Uterus (tissue), 4 donors: ENCODE measurements around the gene PRSS36. TPM values are rescaled to one million over a fixed set of nuclear protein-coding genes. Genes with fewer than 3 reads are reported as not detected.

Experiments
- DNase-seq, 2 donors: peaks; one replicate each; pipeline ENCODE4 v3.0.0-alpha.2; 2019 to 2020
- H3K27ac ChIP-seq, 2 donors: fragments of 200-600 bp; sonication (generic); 1 replicate in 1 of 2; 2 replicates in 1 of 2; pipeline ENCODE4 v1.5.1; 2016 to 2018
- H3K27me3 ChIP-seq, 2 donors: fragments of 200-600 bp; sonication (generic); one replicate each; pipeline ENCODE4 v1.5.1; 2018 to 2019; ENCODE audit warnings: control low read depth in 1 of 2
- H3K36me3 ChIP-seq, 2 donors: fragments of 200-600 bp; sonication (generic); one replicate each; pipeline ENCODE4 v1.5.1; 2019; ENCODE audit warnings: control low read depth in 1 of 2
- H3K4me1 ChIP-seq, 2 donors: fragments of 200-600 bp; sonication (generic); one replicate each; pipeline ENCODE4 v1.5.1; 2018 to 2019; ENCODE audit warnings: control low read depth in 1 of 2
- H3K4me3 ChIP-seq, 2 donors: fragments of 200-600 bp; sonication (generic); 1 replicate in 1 of 2; 2 replicates in 1 of 2; pipeline ENCODE4 v1.5.1; 2018 to 2019; ENCODE audit warnings: mild to moderate bottlenecking in 1 of 2
- H3K9me3 ChIP-seq, 2 donors: fragments of 200-600 bp; sonication (generic); one replicate each; pipeline ENCODE4 v1.5.1; 2019; ENCODE audit warnings: control low read depth in 1 of 2
- CTCF ChIP-seq, 4 experiments: fragments of 200-600 bp in 2 of 4; fragments of 450-650 bp in 2 of 4; sonication (generic) in 2 of 4; IDR thresholded peaks; one replicate each; pipeline ENCODE4 v1.5.1; 2016 to 2019; ENCODE audit warnings: antibody characterized with exemption in 4 of 4, mild to moderate bottlenecking in 2 of 4, moderate library complexity in 1 of 4
- POLR2A ChIP-seq, 2 donors: fragments of 450-650 bp; IDR thresholded peaks; one replicate each; pipeline ENCODE4 v1.6.1; 2016; ENCODE audit warnings: antibody characterized with exemption in 2 of 2, mild to moderate bottlenecking in 1 of 2, moderate library complexity in 1 of 2
- intact Hi-C: fragments of 100-400 bp; cut with DNase I; formaldehyde crosslinking; loops from one replicate; pipeline ENCODE4 v1.15.1; 2023; ENCODE audit warnings: low total_unique reads
- total RNA-seq, 4 donors: library from RNA; depleted of rRNA in 3 of 4; stranded (reverse); fragments of >200 nt in 3 of 4; gene quantifications; one replicate each; pipeline versions ENCODE4 v1.1.0 to v1.2.4, GENCODE V29; 2014 to 2023
- donor health status: DM: yes; HTN: yes; CAD: no.

Gene PRSS36
- total RNA-seq, 4 donors from 2014 or later: 0.48 to 0.76 TPM; not detected in 2

GRCh38 chr16:31190061-31190460, 40.2 kb upstream of the PRSS36 start:
- TF ChIP-seq CTCF (IDR thresholded peaks at IDR 0.05) (no peak), POLR2A (IDR thresholded peaks at IDR 0.05) (no peak)
- DNase-seq: no peak
- no peaks in the 10 kb centered on the region for H3K36me3 ChIP-seq

GRCh38 chr16:31189412-31189778, 39.5 kb upstream of the PRSS36 start:
- Histone ChIP-seq H3K36me3 (no peaks in the 10 kb centered on the region), H3K27ac (no peak overlapping the region), H3K4me3 (no peak overlapping the region), H3K4me1 (no peaks in the 10 kb centered on the region), H3K27me3 (no peaks in the 10 kb centered on the region), H3K9me3 (no peaks in the 10 kb centered on the region)
- TF ChIP-seq POLR2A (IDR thresholded peaks at IDR 0.05) (no peak), CTCF (IDR thresholded peaks at IDR 0.05) (no peak)
- intact Hi-C loops: no loop called here
- no peak for DNase-seq

More at GRCh38 chr16:31190061-31190460, 40.2 kb upstream of the PRSS36 start:
- intact Hi-C loops: no loop called here
- Histone ChIP-seq H3K27me3 (no peaks in the 10 kb centered on the region), H3K9me3 (no peaks in the 10 kb centered on the region), H3K4me1 (no peaks in the 10 kb centered on the region), H3K4me3 (no peak overlapping the region), H3K27ac (no peak overlapping the region)

DNA sequence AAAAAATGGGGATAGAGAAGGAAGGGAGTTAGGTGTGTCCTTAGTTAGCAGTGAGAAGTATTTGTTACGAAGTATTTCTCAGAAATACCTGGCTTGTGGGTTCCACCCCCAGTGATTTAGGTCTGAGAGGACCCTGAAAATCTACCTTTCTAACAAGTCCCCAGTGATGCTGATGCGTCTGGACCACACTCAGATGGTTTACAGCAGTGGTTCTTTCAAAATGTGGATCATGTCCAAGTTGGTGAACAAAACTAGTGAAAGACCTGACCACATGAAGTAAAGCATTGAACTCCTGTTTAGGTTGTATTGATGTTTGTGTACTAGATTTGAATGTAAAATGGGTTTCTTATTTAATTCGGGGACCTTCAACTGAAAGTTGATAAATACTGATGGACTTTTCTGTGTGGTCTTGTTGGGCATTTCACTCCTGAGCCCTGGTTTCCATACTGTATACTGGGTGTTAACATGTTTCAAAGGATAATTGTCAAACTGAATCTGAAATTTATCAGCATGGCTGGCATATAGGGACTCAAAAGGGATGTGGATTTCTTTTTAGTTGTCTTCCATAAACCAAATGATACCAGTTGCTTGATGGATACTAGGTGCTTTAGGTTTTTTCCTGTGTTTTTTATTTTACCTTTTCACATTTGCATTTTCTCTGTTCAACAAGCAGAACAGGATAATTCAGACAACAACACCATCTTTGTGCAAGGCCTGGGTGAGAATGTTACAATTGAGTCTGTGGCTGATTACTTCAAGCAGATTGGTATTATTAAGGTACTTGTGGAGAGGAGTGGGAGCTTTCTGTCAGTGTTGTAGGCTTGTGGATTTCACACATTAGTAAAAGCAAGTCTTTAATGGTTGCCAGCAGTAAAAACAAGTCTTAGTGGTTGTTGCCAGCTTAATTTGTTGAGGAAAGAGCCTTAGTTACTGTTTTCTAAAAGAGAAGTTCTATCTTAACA, 38.9 kb upstream of the PRSS36 start:
- no peak for DNase-seq
- no peak overlapping the region for H3K4me3 ChIP-seq
- H3K27me3 ChIP-seq: no peaks in the 10 kb centered on the region
- H3K27ac ChIP-seq: no peak overlapping the region
- H3K36me3 ChIP-seq: no peaks in the 10 kb centered on the region
- no peak for TF ChIP-seq CTCF (IDR thresholded peaks at IDR 0.05)
- no peak for TF ChIP-seq POLR2A (IDR thresholded peaks at IDR 0.05)
- intact Hi-C loops: no loop called here
- peaks cover 0 to 2% of the 10 kb centered on the region in 2 donors for H3K4me1 ChIP-seq
- no peaks in the 10 kb centered on the region for H3K9me3 ChIP-seq

- intact Hi-C loops: no loop called here
- no peak for DNase-seq
- Histone ChIP-seq H3K4me1 (peaks cover under 1 to 10% of the 10 kb centered on the region in 2 donors), H3K27ac (no peak overlapping the region), H3K4me3 (no peak overlapping the region), H3K36me3 (no peaks in the 10 kb centered on the region), H3K27me3 (no peaks in the 10 kb centered on the region), H3K9me3 (no peaks in the 10 kb centered on the region)
- TF ChIP-seq POLR2A (IDR thresholded peaks at IDR 0.05) (no peak), CTCF (IDR thresholded peaks at IDR 0.05) (no peak)
Observed at GRCh38 chr16:31187808-31188189, 37.9 kb upstream of the PRSS36 start.
